ENCODE measurements around the gene TLE2. TPM values are rescaled to one million over a fixed set of nuclear protein-coding genes. Genes with fewer than 3 reads are reported as not detected.

The TLE2 gene
- total and polyA plus RNA-seq, 9 of the 15 experiments (the other 6 are each of a cell fraction or from before 2014, with no cell fraction given) = 0.35 to 13.1 (median 6.2) TPM

- TF ChIP-seq, protein P1, sequence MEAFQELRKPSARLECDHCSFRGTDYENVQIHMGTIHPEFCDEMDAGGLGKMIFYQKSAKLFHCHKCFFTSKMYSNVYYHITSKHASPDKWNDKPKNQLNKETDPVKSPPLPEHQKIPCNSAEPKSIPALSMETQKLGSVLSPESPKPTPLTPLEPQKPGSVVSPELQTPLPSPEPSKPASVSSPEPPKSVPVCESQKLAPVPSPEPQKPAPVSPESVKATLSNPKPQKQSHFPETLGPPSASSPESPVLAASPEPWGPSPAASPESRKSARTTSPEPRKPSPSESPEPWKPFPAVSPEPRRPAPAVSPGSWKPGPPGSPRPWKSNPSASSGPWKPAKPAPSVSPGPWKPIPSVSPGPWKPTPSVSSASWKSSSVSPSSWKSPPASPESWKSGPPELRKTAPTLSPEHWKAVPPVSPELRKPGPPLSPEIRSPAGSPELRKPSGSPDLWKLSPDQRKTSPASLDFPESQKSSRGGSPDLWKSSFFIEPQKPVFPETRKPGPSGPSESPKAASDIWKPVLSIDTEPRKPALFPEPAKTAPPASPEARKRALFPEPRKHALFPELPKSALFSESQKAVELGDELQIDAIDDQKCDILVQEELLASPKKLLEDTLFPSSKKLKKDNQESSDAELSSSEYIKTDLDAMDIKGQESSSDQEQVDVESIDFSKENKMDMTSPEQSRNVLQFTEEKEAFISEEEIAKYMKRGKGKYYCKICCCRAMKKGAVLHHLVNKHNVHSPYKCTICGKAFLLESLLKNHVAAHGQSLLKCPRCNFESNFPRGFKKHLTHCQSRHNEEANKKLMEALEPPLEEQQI (IDR thresholded peaks at IDR 0.05) = peak; percentile 64; the same call in 1 of the 2 replicates
- TF ChIP-seq ZFP1 (CRISPR knock-in tag; IDR thresholded peaks at IDR 0.05) (no peak), ZNF134 (CRISPR knock-in tag; conservative IDR thresholded peaks at IDR 0.05) (no peak), EZH2 (IDR thresholded peaks at IDR 0.05; ENCODE audit: borderline replicate concordance, low read depth, low read length) (no peak), SPI1 (IDR thresholded peaks at IDR 0.05; ENCODE audit: borderline replicate concordance, low read depth, low read length) (no peak), ZNF354B (CRISPR knock-in tag; IDR thresholded peaks at IDR 0.05) (0 out of 2 replicates have a peak, but pooled peaks have one; percentile 38), ZKSCAN8 (CRISPR knock-in tag; IDR thresholded peaks at IDR 0.05) (no peak), PCBP1 (IDR thresholded peaks at IDR 0.05; ENCODE audit: low read depth, low read length, poor library complexity, severe bottlenecking) (no peak), EP300 (IDR thresholded peaks at IDR 0.05; ENCODE audit: low read length) (peak; percentile 21; the same call in 1 of the 2 replicates), SIN3B (IDR thresholded peaks at IDR 0.05; ENCODE audit: low read depth) (no peak), ZBTB5 (IDR thresholded peaks at IDR 0.05) (no peak), ZNF707 (CRISPR knock-in tag; conservative IDR thresholded peaks at IDR 0.05) (peak; percentile 57; the same call in 1 of the 2 replicates), ARID2 (IDR thresholded peaks at IDR 0.05) (peak; percentile 77), FOXK1 (CRISPR knock-in tag; IDR thresholded peaks at IDR 0.05; ENCODE audit: borderline replicate concordance) (no peak), ZSCAN29 (IDR thresholded peaks at IDR 0.05) (no peak), GMEB1 (CRISPR knock-in tag; IDR thresholded peaks at IDR 0.05) (peak; percentile 63), SMARCB1 (IDR thresholded peaks at IDR 0.05; ENCODE audit: insufficient read length, low read depth) (no peak), ETS1 (conservative IDR thresholded peaks at IDR 0.05; ENCODE audit: control insufficient read depth, low read depth, low read length) (no peak), CBFA2T3 (IDR thresholded peaks at IDR 0.05) (no peak), SREBF1 (IDR thresholded peaks at IDR 0.05; ENCODE audit: borderline replicate concordance, low read depth, low read length) (no peak)
- TF ChIP-seq, protein P2, sequence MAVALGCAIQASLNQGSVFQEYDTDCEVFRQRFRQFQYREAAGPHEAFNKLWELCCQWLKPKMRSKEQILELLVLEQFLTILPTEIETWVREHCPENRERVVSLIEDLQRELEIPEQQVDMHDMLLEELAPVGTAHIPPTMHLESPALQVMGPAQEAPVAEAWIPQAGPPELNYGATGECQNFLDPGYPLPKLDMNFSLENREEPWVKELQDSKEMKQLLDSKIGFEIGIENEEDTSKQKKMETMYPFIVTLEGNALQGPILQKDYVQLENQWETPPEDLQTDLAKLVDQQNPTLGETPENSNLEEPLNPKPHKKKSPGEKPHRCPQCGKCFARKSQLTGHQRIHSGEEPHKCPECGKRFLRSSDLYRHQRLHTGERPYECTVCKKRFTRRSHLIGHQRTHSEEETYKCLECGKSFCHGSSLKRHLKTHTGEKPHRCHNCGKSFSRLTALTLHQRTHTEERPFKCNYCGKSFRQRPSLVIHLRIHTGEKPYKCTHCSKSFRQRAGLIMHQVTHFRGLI (CRISPR knock-in tag; IDR thresholded peaks at IDR 0.05) = peak; percentile 86
Observed at GRCh38 chr19:2962018-2962670, 66.9 kb downstream of the TLE2 start (continued).
